HG03097 (cell line): ENCODE measurements around the gene ATP5F1A.
A peak's percentile ranks its signal among the peaks of the same experiment; 100 is the strongest.
"Not testable (repeated sequence)": the region's sequence is repeated elsewhere in the genome, so short reads cannot be mapped to it uniquely, and the experiment has no call there.

Source experiments
- ATAC-seq: cut with Tn5 transposase; IDR thresholded peaks from one replicate; pipeline ENCODE4 v1.9.1; 2021; ENCODE audit not compliant: unreplicated experiment, low FRiP score

The ATP5F1A gene

GRCh38 chr18:46097801-46098615 lies at the start of gene ATP5F1A:
TSS of gene ATP5F1A (minus strand) at chr18:46098296. CDS start at chr18:46098231, 65 bp downstream.
- peak; percentile 80 for ATAC-seq

- ATAC-seq = no peak
Measured at GRCh38 chr18:46141199-46141598, 43.1 kb upstream of the ATP5F1A start.

GRCh38 chr18:46140173-46140572 lies 42.1 kb upstream of the ATP5F1A start:
- no peak for ATAC-seq

- no peak for ATAC-seq
Measured at GRCh38 chr18:46134920-46135675, 37.0 kb upstream of the ATP5F1A start.

- ATAC-seq = no peak
Measured at GRCh38 chr18:46133534-46133933, 35.4 kb upstream of the ATP5F1A start.

- not testable (repeated sequence) for ATAC-seq
Measured at GRCh38 chr18:46130549-46130948, 32.5 kb upstream of the ATP5F1A start.

- no peak for ATAC-seq
Measured at GRCh38 chr18:46130061-46130460, 32.0 kb upstream of the ATP5F1A start.

GRCh38 chr18:46126625-46127024 lies 28.5 kb upstream of the ATP5F1A start:
- not testable (repeated sequence) for ATAC-seq

- no peak for ATAC-seq
Measured at GRCh38 chr18:46113751-46114150, 15.7 kb upstream of the ATP5F1A start.

GRCh38 chr18:46110406-46110805 lies 12.3 kb upstream of the ATP5F1A start:
- ATAC-seq = no peak

GRCh38 chr18:46109386-46109785 lies 11.3 kb upstream of the ATP5F1A start:
- ATAC-seq = no peak

GRCh38 chr18:46104128-46104911 lies 6.2 kb upstream of the ATP5F1A start, which contains the start of gene HAUS1:
TSS of gene HAUS1 (plus strand) at chr18:46104385. CDS start at chr18:46104412, 27 bp downstream.
- peak; percentile 85 for ATAC-seq

GRCh38 chr18:46099463-46099862 lies 1.4 kb upstream of the ATP5F1A start:
- no peak for ATAC-seq

- ATAC-seq = no peak
Measured at GRCh38 chr18:46098616-46098933, 479 bp upstream of the ATP5F1A start.

- peak; percentile 18 for ATAC-seq
Measured at GRCh38 chr18:46097431-46097800, 680 bp downstream of the ATP5F1A start.

GRCh38 chr18:46096651-46097300 lies 1.3 kb downstream of the ATP5F1A start:
- no peak for ATAC-seq

- no peak for ATAC-seq
Measured at GRCh38 chr18:46095532-46095931, 2.6 kb downstream of the ATP5F1A start.

- not testable (repeated sequence) for ATAC-seq
Measured at GRCh38 chr18:46088501-46088900, 9.6 kb downstream of the ATP5F1A start.

- no peak for ATAC-seq
Measured at GRCh38 chr18:46084431-46084830, 13.7 kb downstream of the ATP5F1A start.

- no peak for ATAC-seq
Measured at GRCh38 chr18:46080156-46080555, 17.9 kb downstream of the ATP5F1A start.

- no peak for ATAC-seq
Measured at GRCh38 chr18:46079336-46079735, 18.8 kb downstream of the ATP5F1A start.
